ENCODE data around the gene SH3RF3. TPM values are rescaled to one million over a fixed set of nuclear protein-coding genes. Genes with fewer than 3 reads are reported as not detected.

SH3RF3 gene
- total RNA-seq, 1 donor from 2014 or later: 0.28 TPM

- DNase-seq (ENCODE audit: low spot score): no peak
- Histone ChIP-seq H3K79me2 (ENCODE audit: low read depth) (no peaks in the 10 kb centered on the region), H3K9ac (no peak overlapping the region), H4K20me1 (ENCODE audit: low read depth) (no peaks in the 10 kb centered on the region), H3F3A (ENCODE audit: low read depth) (no peaks in the 10 kb centered on the region), H3K4me2 (no peak overlapping the region), H3K4me1 (peaks cover 14% of the 10 kb centered on the region), H3K4me3 (no peak overlapping the region), H2AFZ (replicated peaks) (no peak overlapping the region), H3K27ac (no peak overlapping the region), H3K9me3 (ENCODE audit: low read depth) (no peaks in the 10 kb centered on the region), H3K36me3 (no peaks in the 10 kb centered on the region), H3K27me3 (no peaks in the 10 kb centered on the region)
- H3K9me3 Mint-ChIP-seq: peaks cover 32% of the 10 kb centered on the region
- TF ChIP-seq CTCF (IDR thresholded peaks at IDR 0.05): no peak
- TF ChIP-seq EZH2phosphoT487 (IDR thresholded peaks at IDR 0.05): no peak
- no peak for TF ChIP-seq EZH2 (IDR thresholded peaks at IDR 0.05)
- H3K27me3 Mint-ChIP-seq (ENCODE audit: insufficient read depth, low read depth): peaks cover 9% of the 10 kb centered on the region
- no peak overlapping the region for H3K4me3 Mint-ChIP-seq
- no peak overlapping the region for H3K27ac Mint-ChIP-seq
- peaks cover 8% of the 10 kb centered on the region for H3K36me3 Mint-ChIP-seq
- peaks cover 27% of the 10 kb centered on the region for H3K4me1 Mint-ChIP-seq
Observed at GRCh38 chr2:109177635-109178034, 48.6 kb downstream of the SH3RF3 start.

- Histone ChIP-seq H3K4me3 (no peak overlapping the region), H3K9me3 (ENCODE audit: low read depth) (no peaks in the 10 kb centered on the region), H3K4me2 (no peak overlapping the region), H3K79me2 (ENCODE audit: low read depth) (no peaks in the 10 kb centered on the region), H3K27me3 (no peaks in the 10 kb centered on the region), H3K4me1 (peaks cover 14% of the 10 kb centered on the region), H3K27ac (no peak overlapping the region), H4K20me1 (ENCODE audit: low read depth) (no peaks in the 10 kb centered on the region), H3K36me3 (no peaks in the 10 kb centered on the region), H2AFZ (replicated peaks) (no peak overlapping the region), H3F3A (ENCODE audit: low read depth) (no peaks in the 10 kb centered on the region), H3K9ac (no peak overlapping the region)
- DNase-seq (ENCODE audit: low spot score): no peak
- TF ChIP-seq EZH2phosphoT487 (IDR thresholded peaks at IDR 0.05) (no peak), EZH2 (IDR thresholded peaks at IDR 0.05) (no peak), CTCF (IDR thresholded peaks at IDR 0.05) (no peak)
- H3K27ac Mint-ChIP-seq: no peak overlapping the region
- H3K36me3 Mint-ChIP-seq: peaks cover 8% of the 10 kb centered on the region
- peaks cover 14% of the 10 kb centered on the region for H3K4me1 Mint-ChIP-seq
- no peak overlapping the region for H3K4me3 Mint-ChIP-seq
- H3K9me3 Mint-ChIP-seq: peaks cover 32% of the 10 kb centered on the region
- H3K27me3 Mint-ChIP-seq (ENCODE audit: insufficient read depth, low read depth): peaks cover 9% of the 10 kb centered on the region
Observed at GRCh38 chr2:109178968-109179367, 50.0 kb downstream of the SH3RF3 start.

GRCh38 chr2:109180786-109181185 lies 51.8 kb downstream of the SH3RF3 start:
- Histone ChIP-seq H3K9me3 (ENCODE audit: low read depth) (no peaks in the 10 kb centered on the region), H3K9ac (no peak overlapping the region), H3K4me1 (peaks cover 14% of the 10 kb centered on the region), H3K27me3 (no peaks in the 10 kb centered on the region), H3K4me3 (no peak overlapping the region), H3K27ac (no peak overlapping the region), H3K4me2 (no peak overlapping the region), H3K79me2 (ENCODE audit: low read depth) (no peaks in the 10 kb centered on the region), H2AFZ (replicated peaks) (no peak overlapping the region), H3F3A (ENCODE audit: low read depth) (no peaks in the 10 kb centered on the region), H4K20me1 (ENCODE audit: low read depth) (no peaks in the 10 kb centered on the region), H3K36me3 (no peaks in the 10 kb centered on the region)
- Mint-ChIP-seq H3K4me1 (peaks cover 21% of the 10 kb centered on the region), H3K27me3 (ENCODE audit: insufficient read depth, low read depth) (peaks cover 6% of the 10 kb centered on the region), H3K27ac (no peak overlapping the region), H3K36me3 (peaks cover 8% of the 10 kb centered on the region), H3K4me3 (no peak overlapping the region), H3K9me3 (peaks cover 24% of the 10 kb centered on the region)
- no peak for DNase-seq (ENCODE audit: low spot score)
- TF ChIP-seq EZH2phosphoT487 (IDR thresholded peaks at IDR 0.05) (no peak), EZH2 (IDR thresholded peaks at IDR 0.05) (no peak), CTCF (IDR thresholded peaks at IDR 0.05) (no peak)
